DND-41 (cell line): ENCODE results near the gene ZDHHC22.

Experiments used
- ATAC-seq: fragments of 200-7000 bp; cut with Tn5 transposase; 3 replicates; pipeline ENCODE4 v1.9.1; 2021; ENCODE audit warnings: low read depth; ENCODE audit not compliant: insufficient read depth
- DNase-seq: peaks from one replicate; pipeline ENCODE4 v3.0.0-alpha.2; 2020
- H2AFZ ChIP-seq: 2 replicates; pipeline ENCODE4 v1.6.0; 2012; ENCODE audit warnings: low read depth, low read length
- H3K27ac ChIP-seq: 2 replicates; pipeline ENCODE4 v1.5.1; 2012; ENCODE audit warnings: low read length, inconsistent platforms
- H3K27me3 ChIP-seq: fragments of 200-600 bp; sonication (generic); 2 replicates; pipeline ENCODE4 v1.6.0; 2012; ENCODE audit warnings: low read length, mild to moderate bottlenecking, inconsistent platforms; ENCODE audit not compliant: insufficient read depth, poor library complexity
- H3K36me3 ChIP-seq: 2 replicates; pipeline ENCODE4 v1.5.1; 2012; ENCODE audit warnings: low read length, inconsistent platforms; ENCODE audit not compliant: insufficient read depth
- H3K4me1 ChIP-seq: 2 replicates; pipeline ENCODE4 v1.5.1; 2012; ENCODE audit warnings: mild to moderate bottlenecking, low read length; ENCODE audit not compliant: insufficient read depth
- H3K4me2 ChIP-seq: 2 replicates; pipeline ENCODE4 v1.6.0; 2012; ENCODE audit warnings: mild to moderate bottlenecking, moderate library complexity, low read length, inconsistent platforms; ENCODE audit not compliant: insufficient read depth
- H3K4me3 ChIP-seq, 2 experiments: fragments of 200-600 bp in 1 of 2; shearing (Covaris generic) in 1 of 2; 2 replicates each; pipeline ENCODE4 v1.5.1; 2012 to 2016; ENCODE audit warnings: inconsistent platforms in 2 of 2, low read length in 2 of 2, mild to moderate bottlenecking in 2 of 2, low read depth in 1 of 2, moderate library complexity in 1 of 2
- H3K79me2 ChIP-seq: 2 replicates; pipeline ENCODE4 v1.6.0; 2012; ENCODE audit warnings: low read length, inconsistent platforms; ENCODE audit not compliant: insufficient read depth
- H3K9ac ChIP-seq: 2 replicates; pipeline ENCODE4 v1.6.0; 2012; ENCODE audit warnings: low read depth, mild to moderate bottlenecking, inconsistent platforms, low read length, moderate library complexity
- H3K9me3 ChIP-seq: 2 replicates; pipeline ENCODE4 v1.5.1; 2012; ENCODE audit warnings: low read length, moderate library complexity, mild to moderate bottlenecking, inconsistent platforms; ENCODE audit not compliant: insufficient read depth, severe bottlenecking
- H4K20me1 ChIP-seq: 2 replicates; pipeline ENCODE4 v1.6.0; 2012; ENCODE audit warnings: low read length; ENCODE audit not compliant: insufficient read depth
- CTCF ChIP-seq: IDR thresholded peaks from 2 replicates; pipeline ENCODE4 v1.5.1; 2012; ENCODE audit warnings: borderline replicate concordance, low read length, moderate library complexity, mild to moderate bottlenecking; ENCODE audit not compliant: poor library complexity, severe bottlenecking; ENCODE audit errors: extremely low read depth
- EZH2 ChIP-seq: IDR thresholded peaks from 3 replicates; pipeline ENCODE4 v1.6.1; 2012; ENCODE audit warnings: borderline replicate concordance, low read depth, mild to moderate bottlenecking, moderate library complexity, low read length, inconsistent platforms; ENCODE audit not compliant: severe bottlenecking

ZDHHC22 gene

GRCh38 chr14:77141214-77142004, at the start of gene ZDHHC22:
Gene ZDHHC22 (minus strand): TSS chr14:77141791. CDS start chr14:77139738, 2,053 bp downstream.
- Histone ChIP-seq H3K4me2 (no peak within 1 kb of the TSS), H3K9me3 (no peaks in the 10 kb centered on the region), H4K20me1 (no peaks in the 10 kb centered on the region), H3K9ac (no peak within 1 kb of the TSS), H3K79me2 (no peaks in the 10 kb centered on the region), H3K27me3 (peaks cover 6% of the 10 kb centered on the region), H3K4me3 (no peak within 1 kb of the TSS), H3K4me1 (no peaks in the 10 kb centered on the region), H3K27ac (no peak within 1 kb of the TSS), H2AFZ (no peak within 1 kb of the TSS), H3K36me3 (no peaks in the 10 kb centered on the region)
- no peak for TF ChIP-seq CTCF
- no peak for TF ChIP-seq EZH2
- ATAC-seq, result no peak
- DNase-seq, result no peak

- no peak overlapping the region for H3K4me2 ChIP-seq
- DNase-seq (no peak), ATAC-seq (no peak)
- H3K9ac ChIP-seq, result no peak overlapping the region
- TF ChIP-seq EZH2 (no peak), CTCF (no peak)
- no peak overlapping the region for H3K4me3 ChIP-seq
- H4K20me1 ChIP-seq, result no peaks in the 10 kb centered on the region
- no peaks in the 10 kb centered on the region for H3K36me3 ChIP-seq
- no peaks in the 10 kb centered on the region for H3K9me3 ChIP-seq
- peaks cover 3% of the 10 kb centered on the region for H3K27me3 ChIP-seq
- no peak overlapping the region for H2AFZ ChIP-seq
- H3K4me1 ChIP-seq, result no peaks in the 10 kb centered on the region
- no peak overlapping the region for H3K27ac ChIP-seq
- no peaks in the 10 kb centered on the region for H3K79me2 ChIP-seq
Observed at GRCh38 chr14:77190977-77191376, 49.4 kb upstream of the ZDHHC22 start.

GRCh38 chr14:77189479-77189878, 47.9 kb upstream of the ZDHHC22 start:
- Histone ChIP-seq H3K4me1 (no peaks in the 10 kb centered on the region), H3K27ac (no peak overlapping the region)

More at GRCh38 chr14:77189479-77189878, 47.9 kb upstream of the ZDHHC22 start:
- Histone ChIP-seq H3K79me2 (no peaks in the 10 kb centered on the region), H2AFZ (no peak overlapping the region), H3K9ac (no peak overlapping the region), H3K9me3 (no peaks in the 10 kb centered on the region), H3K36me3 (no peaks in the 10 kb centered on the region), H3K27me3 (peaks cover 3% of the 10 kb centered on the region), H3K4me3 (no peak overlapping the region), H3K4me2 (no peak overlapping the region), H4K20me1 (no peaks in the 10 kb centered on the region)
- no peak for TF ChIP-seq EZH2
- TF ChIP-seq CTCF, result no peak
- no peak for DNase-seq
- no peak for ATAC-seq
